GM21576 (cell line): ENCODE results near the gene RPL13A.

ENCODE experiments used
- ATAC-seq: cut with Tn5 transposase; IDR thresholded peaks from one replicate; pipeline ENCODE4 v1.9.1; 2021; ENCODE audit warnings: mild to moderate bottlenecking, moderate library complexity; ENCODE audit not compliant: unreplicated experiment

RPL13A gene

DNA sequence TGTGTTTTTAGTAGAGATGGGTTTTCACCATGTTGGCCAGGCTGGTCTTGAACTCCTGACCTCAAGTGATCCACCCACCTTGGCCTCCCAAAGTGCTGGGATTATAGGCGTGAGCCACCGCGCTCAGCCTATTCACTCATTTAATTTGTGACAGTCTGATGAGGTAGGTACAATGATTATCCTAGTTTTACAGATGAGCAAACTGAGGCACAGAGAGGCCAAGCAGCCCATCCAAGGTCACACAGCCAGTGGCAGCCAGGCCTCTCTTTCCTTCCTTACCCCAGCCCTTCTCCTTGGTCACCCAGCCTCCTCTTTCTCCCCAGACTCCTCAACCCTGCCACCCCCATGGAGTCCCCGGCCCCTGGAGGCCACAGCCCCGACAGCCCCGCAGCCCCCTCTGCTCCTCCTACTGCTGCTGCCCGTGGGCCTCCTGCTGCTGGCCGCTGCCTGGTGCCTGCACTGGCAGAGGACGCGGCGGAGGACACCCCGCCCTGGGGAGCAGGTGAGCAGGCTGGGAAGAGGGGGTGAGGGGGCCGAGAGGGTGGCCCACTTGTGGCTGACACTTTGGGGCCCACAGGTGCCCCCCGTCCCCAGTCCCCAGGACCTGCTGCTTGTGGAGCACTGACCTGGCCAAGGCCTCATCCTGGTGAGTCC is 7.3 kb upstream of the RPL13A start:
- ATAC-seq: no peak

- ATAC-seq: no peak
Observed at GRCh38 chr19:49481020-49481683, 6.3 kb upstream of the RPL13A start.

DNA sequence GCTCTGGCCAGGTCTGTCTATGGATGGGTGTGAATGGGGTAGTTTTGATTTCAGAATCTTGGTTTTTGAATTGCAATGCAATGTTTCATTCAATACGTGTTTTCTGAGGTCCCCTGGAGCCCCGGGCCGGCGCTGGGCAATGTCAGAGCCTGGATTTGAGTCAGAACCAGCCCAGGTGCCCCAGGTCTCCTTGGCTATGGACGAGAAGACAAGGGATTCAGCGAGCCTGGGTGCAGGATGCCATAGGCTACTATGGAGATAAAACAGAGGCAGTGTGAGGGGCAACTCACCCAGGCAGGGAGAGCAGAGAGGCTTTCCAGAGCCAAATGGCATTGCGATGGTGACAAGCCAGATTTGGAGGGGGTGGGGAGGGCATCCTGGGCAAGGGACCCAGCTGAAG is 1.2 kb upstream of the RPL13A start:
- no peak for ATAC-seq

DNA sequence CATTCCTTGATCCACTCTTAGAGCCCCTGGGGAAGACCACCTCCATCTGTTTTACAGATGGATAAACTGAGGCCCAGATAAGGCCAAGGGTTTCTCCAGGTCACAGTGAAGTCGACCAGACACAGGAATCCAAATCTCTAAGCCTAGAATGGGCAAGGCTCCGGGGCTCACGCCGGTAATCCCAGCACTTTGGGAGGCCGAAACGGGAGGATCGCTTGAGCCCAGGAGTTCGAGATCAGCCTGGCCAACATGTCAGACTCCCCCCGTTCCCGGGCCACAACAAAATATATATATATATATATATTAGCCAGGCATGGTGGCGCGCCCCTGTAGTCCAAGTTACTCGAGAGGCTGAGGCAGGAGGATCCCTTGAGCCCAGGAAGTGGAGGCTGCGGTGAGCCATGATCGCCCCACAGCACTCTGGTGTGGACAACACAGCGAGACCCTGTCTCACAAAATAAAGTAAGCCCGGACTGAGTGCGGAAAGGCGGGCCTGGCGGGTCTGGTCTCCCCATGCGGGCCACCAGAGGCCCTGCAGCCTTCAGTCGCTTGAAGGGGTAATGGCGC is 615 bp upstream of the RPL13A start:
- no peak for ATAC-seq

DNA sequence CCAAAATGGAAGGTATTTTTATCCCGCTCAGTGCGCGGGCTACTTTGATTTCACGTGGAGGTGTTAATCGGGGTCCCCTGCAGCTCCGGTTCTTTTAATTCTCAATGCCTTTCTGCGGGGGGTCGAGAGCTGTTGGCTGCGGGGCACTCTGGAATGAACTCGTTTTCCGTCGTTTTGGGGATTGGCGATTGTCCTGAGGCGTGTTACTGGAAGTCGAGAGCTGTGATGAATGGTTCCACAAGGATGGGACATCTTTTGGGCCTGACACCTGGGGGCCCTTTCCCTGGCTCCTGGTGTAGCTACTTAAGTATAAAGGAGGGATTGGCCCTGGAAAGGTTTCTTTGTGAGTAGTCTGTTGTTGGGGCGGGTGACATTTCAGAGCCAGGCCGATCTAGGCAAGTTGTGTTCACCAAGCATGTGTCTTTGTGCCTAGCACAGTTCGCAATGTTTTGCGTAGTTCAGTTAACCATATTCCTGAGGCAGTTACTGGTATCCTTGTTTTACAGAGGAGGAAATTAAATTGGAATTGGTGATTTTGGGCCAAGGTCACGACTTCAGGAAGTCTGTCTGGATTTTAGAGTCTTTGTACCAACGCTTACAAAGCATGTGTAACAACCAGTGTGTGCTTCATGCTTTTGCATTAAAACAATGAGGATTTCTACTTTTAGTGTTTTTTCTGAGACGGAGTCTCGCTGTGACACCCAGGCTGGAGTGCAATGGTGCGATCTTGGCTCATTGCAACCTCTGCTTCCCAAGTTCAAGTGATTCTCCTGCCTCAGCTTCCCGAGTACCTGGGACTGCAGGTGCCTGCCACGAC is 846 bp downstream of the RPL13A start:
- ATAC-seq: no peak

DNA sequence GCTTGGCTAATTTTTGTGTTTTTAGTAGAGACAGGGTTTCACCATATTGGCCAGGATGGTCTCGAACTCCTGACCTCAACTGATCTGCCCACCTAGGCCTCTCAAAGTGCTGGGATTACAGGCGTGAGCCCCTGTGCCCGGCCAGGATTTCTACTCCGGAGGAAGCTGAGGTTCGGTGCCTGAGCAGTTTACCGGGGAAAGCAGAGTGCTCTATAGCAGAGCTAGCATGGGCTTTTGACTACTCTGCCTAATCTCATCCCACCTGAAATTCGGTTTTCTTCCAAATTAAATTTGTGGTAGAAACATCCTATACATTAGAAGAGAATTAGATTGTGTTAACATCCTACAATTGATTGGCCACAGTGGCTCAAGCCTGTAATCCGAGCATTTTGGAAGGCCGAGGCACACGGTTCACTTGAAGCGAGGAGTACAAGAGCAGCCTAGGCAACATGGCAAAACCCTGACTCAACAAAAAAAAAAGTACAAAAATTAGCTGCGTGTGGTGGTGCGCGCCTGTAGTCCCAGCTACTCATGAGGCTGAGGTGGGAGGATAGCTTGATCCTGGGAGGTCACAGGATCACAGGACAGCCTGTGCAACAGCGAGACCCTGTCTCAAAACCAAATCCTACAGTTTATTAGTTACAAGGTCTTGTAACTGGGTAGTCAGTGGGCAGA is 1.6 kb downstream of the RPL13A start:
- ATAC-seq: no peak

DNA sequence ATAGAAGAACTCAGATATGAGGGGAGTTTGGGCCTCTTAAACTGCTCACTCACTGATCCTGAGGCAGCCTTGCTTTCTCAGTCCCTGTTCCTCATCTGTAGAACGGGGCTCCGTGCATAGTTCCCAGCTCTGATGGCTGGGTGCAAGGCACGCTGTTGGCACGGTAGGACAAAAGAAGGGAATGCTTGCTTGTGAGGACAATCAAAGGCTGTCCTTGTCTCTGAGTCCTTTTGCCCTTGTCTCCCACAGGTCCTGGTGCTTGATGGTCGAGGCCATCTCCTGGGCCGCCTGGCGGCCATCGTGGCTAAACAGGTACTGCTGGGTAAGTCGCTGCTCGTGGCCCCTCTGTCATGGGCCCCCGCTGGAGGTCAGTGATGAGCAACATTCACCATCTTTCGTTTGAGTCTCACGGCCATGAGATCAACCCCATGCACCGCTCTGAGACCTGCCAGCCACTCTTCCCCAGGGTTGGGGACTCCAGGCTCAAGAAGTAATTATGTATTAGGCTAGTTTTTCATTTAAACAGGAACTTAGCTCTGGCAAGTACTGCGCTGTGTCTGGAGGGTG is 2.3 kb downstream of the RPL13A start:
- no peak for ATAC-seq

- no peak for ATAC-seq
Observed at GRCh38 chr19:49490287-49491029, 3.0 kb downstream of the RPL13A start.

- no peak for ATAC-seq
Observed at GRCh38 chr19:49491030-49491803, 3.8 kb downstream of the RPL13A start.

DNA sequence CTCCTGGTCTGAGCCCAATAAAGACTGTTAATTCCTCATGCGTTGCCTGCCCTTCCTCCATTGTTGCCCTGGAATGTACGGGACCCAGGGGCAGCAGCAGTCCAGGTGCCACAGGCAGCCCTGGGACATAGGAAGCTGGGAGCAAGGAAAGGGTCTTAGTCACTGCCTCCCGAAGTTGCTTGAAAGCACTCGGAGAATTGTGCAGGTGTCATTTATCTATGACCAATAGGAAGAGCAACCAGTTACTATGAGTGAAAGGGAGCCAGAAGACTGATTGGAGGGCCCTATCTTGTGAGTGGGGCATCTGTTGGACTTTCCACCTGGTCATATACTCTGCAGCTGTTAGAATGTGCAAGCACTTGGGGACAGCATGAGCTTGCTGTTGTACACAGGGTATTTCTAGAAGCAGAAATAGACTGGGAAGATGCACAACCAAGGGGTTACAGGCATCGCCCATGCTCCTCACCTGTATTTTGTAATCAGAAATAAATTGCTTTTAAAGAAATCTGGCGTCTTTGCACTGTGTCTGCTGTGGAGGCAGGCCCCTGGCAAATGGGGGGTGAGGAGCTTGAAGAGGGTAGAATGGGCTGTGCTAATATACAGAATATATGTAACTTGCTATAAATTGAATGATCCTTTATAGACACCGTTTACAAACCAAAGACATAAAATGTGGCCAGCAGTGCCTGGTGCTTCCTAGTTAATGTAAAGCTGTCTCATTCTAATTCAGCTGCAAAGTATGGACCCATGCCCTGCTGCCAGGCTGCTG is 4.6 kb downstream of the RPL13A start:
- no peak for ATAC-seq

DNA sequence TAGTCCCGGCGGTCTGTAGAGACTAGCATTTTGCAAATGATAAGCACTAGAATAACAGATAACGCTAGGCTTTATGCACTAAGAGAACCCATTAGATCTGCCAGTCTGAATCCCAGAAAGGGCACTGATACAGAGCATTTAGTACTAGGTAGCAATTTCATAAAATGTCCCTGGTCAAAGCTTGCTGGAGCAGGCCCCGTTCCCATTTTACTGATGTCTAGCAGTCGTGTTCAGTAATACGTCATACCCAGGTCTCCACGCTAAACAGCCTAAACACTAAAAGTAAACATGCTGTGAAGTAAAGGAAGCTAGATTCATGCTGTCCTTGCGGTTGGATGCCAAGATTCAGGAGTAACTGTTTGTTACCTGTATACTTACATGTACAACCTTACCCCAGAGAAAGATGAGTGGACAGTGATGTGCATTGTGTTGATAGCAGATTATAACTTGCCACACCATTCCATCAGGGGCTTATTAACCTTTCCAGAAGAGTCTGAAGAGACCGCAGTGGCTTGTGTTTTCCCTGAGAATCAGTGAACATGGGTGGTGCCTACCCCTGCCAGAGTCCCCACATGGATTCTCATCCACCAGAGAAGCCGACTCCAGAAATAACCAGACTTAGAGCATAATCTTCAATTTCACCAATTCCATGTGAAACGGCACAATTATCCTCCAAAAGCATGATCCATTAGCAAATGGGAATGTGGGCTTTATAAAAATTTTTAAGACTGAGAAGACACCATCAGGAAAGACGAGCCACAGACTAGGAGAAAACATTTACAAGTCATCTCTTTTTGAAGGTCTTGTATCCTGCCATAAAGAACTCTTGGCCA is 5.4 kb downstream of the RPL13A start:
- no peak for ATAC-seq

DNA sequence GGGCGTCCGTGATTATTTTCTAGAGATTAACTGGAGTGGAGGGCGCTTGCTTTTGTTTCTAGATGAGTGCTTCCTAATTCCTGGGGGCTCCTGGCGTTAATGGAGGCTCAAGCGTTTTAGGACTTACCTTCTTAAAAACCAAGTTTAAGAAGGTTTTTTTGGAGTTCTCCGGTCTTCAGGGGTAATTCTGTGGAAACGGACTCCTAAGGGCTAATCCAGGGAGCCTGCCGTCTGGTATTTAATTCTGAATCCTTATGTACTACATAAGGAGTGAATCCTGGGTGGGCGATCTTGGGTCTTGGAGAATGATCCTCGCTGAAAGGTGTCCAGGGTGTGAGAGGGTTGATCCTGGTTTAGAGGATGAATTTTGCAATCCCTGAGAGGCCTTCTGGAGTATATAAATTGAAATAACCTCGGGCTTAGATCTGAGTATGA is 9.2 kb downstream of the RPL13A start:
- no peak for ATAC-seq

DNA sequence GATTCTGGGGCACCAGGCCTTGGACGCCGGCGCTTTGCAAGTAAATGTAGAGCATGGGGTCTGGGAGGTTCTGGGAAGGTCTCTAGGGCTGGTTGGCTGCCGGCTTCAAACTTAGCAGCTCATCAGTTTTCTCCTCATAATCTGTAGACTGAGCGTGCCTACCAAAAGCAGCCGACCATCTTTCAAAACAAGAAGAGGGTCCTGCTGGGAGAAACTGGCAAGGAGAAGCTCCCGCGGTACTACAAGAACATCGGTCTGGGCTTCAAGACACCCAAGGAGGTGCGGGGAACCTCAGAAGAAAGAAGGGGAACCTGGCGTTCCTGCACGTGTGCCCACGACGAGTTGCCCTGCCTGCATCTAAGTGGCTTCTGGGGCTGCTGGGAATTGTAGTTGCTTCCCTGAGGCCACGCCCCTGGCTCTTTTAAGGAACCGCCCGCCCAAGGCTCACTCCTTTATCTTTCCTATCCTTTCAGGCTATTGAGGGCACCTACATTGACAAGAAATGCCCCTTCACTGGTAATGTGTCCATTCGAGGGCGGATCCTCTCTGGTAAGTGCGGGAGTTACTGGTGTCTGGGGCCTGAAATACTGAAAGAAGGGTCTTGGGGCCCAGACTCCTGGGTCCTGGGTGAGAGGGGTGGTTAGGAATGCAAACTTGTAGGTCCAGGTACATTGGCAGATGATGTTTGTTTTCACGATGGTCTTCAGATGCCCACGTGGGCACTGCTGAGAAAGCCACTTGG is 9.8 kb downstream of the RPL13A start:
- no peak for ATAC-seq

GRCh38 chr19:49497789-49498103 is 10.3 kb downstream of the RPL13A start:
- ATAC-seq: no peak

GRCh38 chr19:49498475-49498874 is 11.1 kb downstream of the RPL13A start:
- no peak for ATAC-seq

GRCh38 chr19:49499030-49499670 is 11.7 kb downstream of the RPL13A start:
- no peak for ATAC-seq
